Ascending aorta (tissue), 2 donors: Measurements from ENCODE around the gene SKI. TPM values are rescaled to one million over a fixed set of nuclear protein-coding genes. Genes with fewer than 3 reads are reported as not detected.

Source experiments
- DNase-seq, 2 donors: peaks; one replicate each; pipeline ENCODE4 v3.0.0-alpha.2; 2019; ENCODE audit warnings: low spot score in 2 of 2
- H3K27ac ChIP-seq, 2 donors: fragments of 200-600 bp; sonication (generic); one replicate each; pipeline ENCODE4 v1.5.1; 2016 to 2017; ENCODE audit warnings: mild to moderate bottlenecking in 1 of 2
- H3K27me3 ChIP-seq: fragments of 200-600 bp; sonication (generic); one replicate; pipeline ENCODE4 v1.5.1; 2017
- H3K36me3 ChIP-seq, 2 donors: fragments of 200-600 bp; sonication (generic); one replicate each; pipeline ENCODE4 v1.5.1; 2016
- H3K4me1 ChIP-seq, 2 donors: fragments of 200-600 bp; sonication (generic); one replicate each; pipeline ENCODE4 v1.5.1; 2016 to 2017; ENCODE audit warnings: mild to moderate bottlenecking in 1 of 2
- H3K4me3 ChIP-seq, 2 donors: fragments of 200-600 bp; sonication (generic); one replicate each; pipeline ENCODE4 v1.5.1; 2016 to 2017; ENCODE audit warnings: mild to moderate bottlenecking in 1 of 2
- H3K9me3 ChIP-seq, 2 donors: fragments of 200-600 bp; sonication (generic); one replicate each; pipeline ENCODE4 v1.5.1; 2016
- intact Hi-C: fragments of 100-400 bp; cut with DNase I; formaldehyde crosslinking; loops from one replicate; pipeline ENCODE4 v1.15.1; 2023
- total RNA-seq: library from RNA; depleted of rRNA; stranded (reverse); fragments of >200 nt; gene quantifications from one replicate; pipeline ENCODE4 v1.1.0, GENCODE V29; 2016
- TF ChIP-seq, protein P1 (sequence below), 3 experiments: fragments of 200-600 bp in 2 of 3; fragments of 450-650 bp in 1 of 3; sonication (generic) in 2 of 3; IDR thresholded peaks; one replicate each; pipeline ENCODE4 v1.5.1; 2016 to 2019; ENCODE audit warnings: antibody characterized with exemption in 3 of 3, mild to moderate bottlenecking in 1 of 3, moderate library complexity in 1 of 3

The SKI gene
- total RNA-seq, 1 donor from 2014 or later, result 139 TPM

- Histone ChIP-seq H3K4me3 (no peak overlapping the region), H3K27ac (no peak overlapping the region), H3K27me3 (no peaks in the 10 kb centered on the region), H3K36me3 (no peaks in the 10 kb centered on the region), H3K9me3 (no peaks in the 10 kb centered on the region), H3K4me1 (no peaks in the 10 kb centered on the region)
- intact Hi-C loops, result no loop called here
- no peak for DNase-seq
- TF ChIP-seq, protein P1, sequence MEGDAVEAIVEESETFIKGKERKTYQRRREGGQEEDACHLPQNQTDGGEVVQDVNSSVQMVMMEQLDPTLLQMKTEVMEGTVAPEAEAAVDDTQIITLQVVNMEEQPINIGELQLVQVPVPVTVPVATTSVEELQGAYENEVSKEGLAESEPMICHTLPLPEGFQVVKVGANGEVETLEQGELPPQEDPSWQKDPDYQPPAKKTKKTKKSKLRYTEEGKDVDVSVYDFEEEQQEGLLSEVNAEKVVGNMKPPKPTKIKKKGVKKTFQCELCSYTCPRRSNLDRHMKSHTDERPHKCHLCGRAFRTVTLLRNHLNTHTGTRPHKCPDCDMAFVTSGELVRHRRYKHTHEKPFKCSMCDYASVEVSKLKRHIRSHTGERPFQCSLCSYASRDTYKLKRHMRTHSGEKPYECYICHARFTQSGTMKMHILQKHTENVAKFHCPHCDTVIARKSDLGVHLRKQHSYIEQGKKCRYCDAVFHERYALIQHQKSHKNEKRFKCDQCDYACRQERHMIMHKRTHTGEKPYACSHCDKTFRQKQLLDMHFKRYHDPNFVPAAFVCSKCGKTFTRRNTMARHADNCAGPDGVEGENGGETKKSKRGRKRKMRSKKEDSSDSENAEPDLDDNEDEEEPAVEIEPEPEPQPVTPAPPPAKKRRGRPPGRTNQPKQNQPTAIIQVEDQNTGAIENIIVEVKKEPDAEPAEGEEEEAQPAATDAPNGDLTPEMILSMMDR (IDR thresholded peaks at IDR 0.05), result no peak
Observed at GRCh38 chr1:2337501-2337900, 109.4 kb downstream of the SKI start.

DNA sequence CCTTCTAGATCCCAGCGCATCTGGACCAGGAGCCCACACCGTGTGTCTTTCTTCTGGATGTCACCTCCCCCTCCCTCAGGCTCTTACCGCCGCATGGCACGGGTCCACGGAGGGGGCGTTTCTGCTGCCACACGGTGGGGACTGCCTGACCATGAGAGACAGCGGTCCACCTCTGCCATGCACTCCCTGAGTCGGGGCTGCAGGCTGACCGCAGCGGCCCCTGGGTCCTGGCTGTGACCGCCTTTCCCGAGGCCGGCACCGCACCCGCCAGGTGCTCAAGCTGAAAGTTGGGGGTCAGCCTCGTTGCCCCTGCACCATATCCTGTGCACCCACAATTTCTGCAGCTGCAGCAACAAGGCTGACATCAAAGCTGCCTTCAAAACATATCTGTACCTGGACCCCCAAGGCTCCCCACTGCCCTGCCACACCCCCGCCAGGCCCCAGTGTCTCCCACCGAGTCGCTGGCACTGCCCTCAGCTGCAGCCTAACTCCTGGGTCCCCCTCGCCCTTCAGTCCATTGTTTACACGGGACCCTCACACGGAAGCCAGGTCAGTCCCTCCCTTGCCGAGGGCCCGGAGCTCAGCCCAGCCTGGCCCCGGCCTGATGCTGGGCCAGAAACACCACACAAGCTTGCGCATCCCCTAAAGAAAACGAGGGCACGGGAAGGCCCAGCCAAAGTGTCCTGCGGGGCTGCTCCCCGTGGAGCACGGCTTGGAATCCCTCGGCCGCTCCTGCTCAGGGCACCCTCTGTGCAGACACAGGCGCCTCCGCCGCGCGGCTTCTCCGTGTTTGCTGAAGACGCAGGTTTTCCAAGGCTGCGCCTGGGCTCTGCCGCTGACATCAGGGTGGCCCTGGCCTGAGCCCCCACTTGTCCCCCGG, 111.3 kb downstream of the SKI start:
- no peaks in the 10 kb centered on the region for H3K9me3 ChIP-seq
- H3K27ac ChIP-seq, result no peak overlapping the region
- H3K36me3 ChIP-seq, result no peaks in the 10 kb centered on the region
- intact Hi-C loops, result no loop called here
- no peak for DNase-seq
- no peaks in the 10 kb centered on the region for H3K27me3 ChIP-seq
- no peaks in the 10 kb centered on the region for H3K4me1 ChIP-seq
- TF ChIP-seq, protein P1 (IDR thresholded peaks at IDR 0.05), result no peak
- H3K4me3 ChIP-seq, result no peak overlapping the region

- H3K27me3 ChIP-seq, result no peaks in the 10 kb centered on the region
- no peak overlapping the region for H3K4me3 ChIP-seq
- no peaks in the 10 kb centered on the region for H3K4me1 ChIP-seq
- intact Hi-C loops, result no loop called here
- no peaks in the 10 kb centered on the region for H3K36me3 ChIP-seq
- TF ChIP-seq, protein P1 (IDR thresholded peaks at IDR 0.05), result no peak
- DNase-seq, result no peak
- H3K9me3 ChIP-seq, result no peaks in the 10 kb centered on the region
- no peak overlapping the region for H3K27ac ChIP-seq
Observed at GRCh38 chr1:2340086-2340917, 112.2 kb downstream of the SKI start.

- no peaks in the 10 kb centered on the region for H3K36me3 ChIP-seq
Observed at GRCh38 chr1:2340918-2341254, 112.8 kb downstream of the SKI start.

GRCh38 chr1:2341706-2342383, 113.7 kb downstream of the SKI start:
- Histone ChIP-seq H3K4me3 (no peak overlapping the region), H3K9me3 (no peaks in the 10 kb centered on the region), H3K36me3 (no peaks in the 10 kb centered on the region), H3K27ac (no peak overlapping the region), H3K27me3 (no peaks in the 10 kb centered on the region), H3K4me1 (no peaks in the 10 kb centered on the region)
- TF ChIP-seq, protein P1 (IDR thresholded peaks at IDR 0.05), result no peak
- DNase-seq, result no peak
- intact Hi-C loops, result no loop called here

More at GRCh38 chr1:2340918-2341254, 112.8 kb downstream of the SKI start:
- no peaks in the 10 kb centered on the region for H3K4me1 ChIP-seq
- no peaks in the 10 kb centered on the region for H3K27me3 ChIP-seq
- TF ChIP-seq, protein P1 (IDR thresholded peaks at IDR 0.05), result no peak
- DNase-seq, result no peak
- intact Hi-C loops, result no loop called here
- H3K27ac ChIP-seq, result no peak overlapping the region
- H3K4me3 ChIP-seq, result no peak overlapping the region
- no peaks in the 10 kb centered on the region for H3K9me3 ChIP-seq
